H1 (cell line): ENCODE data around the gene LRRC37A. TPM values are rescaled to one million over a fixed set of nuclear protein-coding genes. Genes with fewer than 3 reads are reported as not detected.
"Not testable (repeated sequence)": the region's sequence is repeated elsewhere in the genome, so short reads cannot be mapped to it uniquely, and the experiment has no call there.

ENCODE experiments used
- CTCF ChIA-PET: fragments of 300-600 bp; sonication (Branson Sonifier 250); formaldehyde crosslinking; loops from one replicate; lab custom pipeline; 2021; ENCODE audit not compliant: partially characterized antibody; lab: Charles Lee
- POLR2A ChIA-PET: fragments of 300-600 bp; sonication (Branson Sonifier 250); formaldehyde crosslinking; loops from one replicate; lab custom pipeline; 2021; ENCODE audit warnings: inconsistent platforms; ENCODE audit not compliant: partially characterized antibody; lab: Charles Lee
- DNase-seq, 2 experiments: peaks; one replicate each; pipeline versions ENCODE4 v3.0.0 to v3.0.0-alpha.2; 2010 to 2022; ENCODE audit warnings: low spot score in 2 of 2, low read depth in 1 of 2, mixed read lengths in 1 of 2
- FAIRE-seq: peaks from 2 replicates; lab custom pipeline; 2011; peaks lifted over from hg19 to GRCh38; lab: Jason Lieb, UNC
- H2AFZ ChIP-seq: 2 replicates; pipeline ENCODE4 v1.8.1; 2012; ENCODE audit warnings: low read length, inconsistent platforms
- H2AK5ac ChIP-seq: 2 replicates; pipeline ENCODE4 v1.6.1; 2013; ENCODE audit warnings: low read depth, low read length
- H2BK120ac ChIP-seq: replicated peaks from 2 replicates; pipeline ENCODE3; 2013; ENCODE audit warnings: low read depth, low read length, inconsistent platforms
- H2BK12ac ChIP-seq: 2 replicates; pipeline ENCODE4 v1.6.1; 2013; ENCODE audit warnings: low read depth, low read length
- H2BK15ac ChIP-seq: 2 replicates; pipeline ENCODE4 v1.6.1; 2013; ENCODE audit warnings: low read length
- H2BK20ac ChIP-seq: 2 replicates; pipeline ENCODE4 v1.6.1; 2013; ENCODE audit warnings: low read length
- H2BK5ac ChIP-seq: 2 replicates; pipeline ENCODE4 v1.6.1; 2013; ENCODE audit warnings: low read depth, low read length
- H3K14ac ChIP-seq: 2 replicates; pipeline ENCODE4 v1.6.1; 2013; ENCODE audit warnings: inconsistent platforms; ENCODE audit not compliant: insufficient read length
- H3K18ac ChIP-seq: 2 replicates; pipeline ENCODE4 v1.6.1; 2013; ENCODE audit warnings: low read length; ENCODE audit errors: extremely low read depth
- H3K23ac ChIP-seq: 2 replicates; pipeline ENCODE4 v1.6.1; 2013; ENCODE audit warnings: inconsistent platforms; ENCODE audit not compliant: insufficient read length
- H3K23me2 ChIP-seq: 2 replicates; pipeline ENCODE4 v1.6.1; 2013; ENCODE audit warnings: low read depth, low read length
- H3K27ac ChIP-seq: 2 replicates; pipeline ENCODE4 v1.6.1; 2011; ENCODE audit warnings: low read depth, low read length, inconsistent platforms
- H3K27me3 ChIP-seq, 4 experiments: replicated peaks in 1 of 4; 1 replicate in 1 of 4; 2 replicates in 3 of 4; pipeline versions ENCODE4 v1.6.1 to v1.8.1; 2011 to 2013; ENCODE audit warnings: low read length in 3 of 4, mild to moderate bottlenecking in 3 of 4, inconsistent platforms in 2 of 4, mixed read lengths in 2 of 4, moderate library complexity in 1 of 4; ENCODE audit not compliant: control insufficient read depth in 3 of 4, insufficient read depth in 3 of 4; ENCODE audit errors: extremely low read depth in 1 of 4
- H3K36me3 ChIP-seq, 4 experiments: 2 replicates each; pipeline versions ENCODE4 v1.6.1 to v1.8.1; 2011 to 2013; ENCODE audit warnings: mild to moderate bottlenecking in 4 of 4, low read length in 3 of 4, moderate library complexity in 2 of 4, control low read depth in 1 of 4, inconsistent platforms in 1 of 4; ENCODE audit not compliant: insufficient read depth in 4 of 4, control insufficient read depth in 2 of 4
- H3K4ac ChIP-seq: replicated peaks from 2 replicates; pipeline ENCODE3; 2013; ENCODE audit warnings: low read length, low read depth, mixed read lengths, inconsistent platforms; ENCODE audit not compliant: insufficient read length
- H3K4me1 ChIP-seq, 4 experiments: replicated peaks in 1 of 4; 1 replicate in 1 of 4; 2 replicates in 3 of 4; pipeline versions ENCODE4 v1.6.1 to v1.8.1; 2011 to 2013; ENCODE audit warnings: low read length in 3 of 4, inconsistent platforms in 2 of 4, mixed read lengths in 1 of 4; ENCODE audit not compliant: insufficient read depth in 4 of 4, control insufficient read depth in 3 of 4
- H3K4me2 ChIP-seq, 2 experiments: 2 replicates each; pipeline versions ENCODE4 v1.6.1 to v1.8.1; 2011 to 2013; ENCODE audit warnings: low read depth in 2 of 2, low read length in 2 of 2, control low read depth in 1 of 2, inconsistent platforms in 1 of 2, mild to moderate bottlenecking in 1 of 2; ENCODE audit not compliant: insufficient read depth in 1 of 2
- H3K4me3 ChIP-seq, 4 experiments: fragments of 200-600, 300-600 bp in 1 of 4; sonication (generic), shearing (Covaris generic), sonication (Bioruptor Twin) in 1 of 4; 2 replicates each; pipeline versions ENCODE4 v1.5.1 to v1.8.1; 2011 to 2016; ENCODE audit warnings: low read length in 4 of 4, low read depth in 3 of 4, control low read depth in 2 of 4, inconsistent platforms in 2 of 4, mild to moderate bottlenecking in 2 of 4, mixed read lengths in 1 of 4, moderate library complexity in 1 of 4; ENCODE audit not compliant: insufficient read depth in 2 of 4; ENCODE audit errors: extremely low read depth in 1 of 4
- H3K56ac ChIP-seq: replicated peaks from 2 replicates; pipeline ENCODE3; 2013; ENCODE audit warnings: low read depth, mild to moderate bottlenecking, mixed read lengths, low read length, inconsistent platforms; ENCODE audit not compliant: insufficient read length
- H3K79me1 ChIP-seq: 2 replicates; pipeline ENCODE4 v1.6.1; 2013; ENCODE audit warnings: low read depth, low read length, control low read depth
- H3K79me2 ChIP-seq, 2 experiments: 2 replicates each; pipeline versions ENCODE4 v1.6.1 to v1.8.1; 2012 to 2013; ENCODE audit warnings: low read length in 2 of 2, mild to moderate bottlenecking in 2 of 2, inconsistent platforms in 1 of 2; ENCODE audit not compliant: insufficient read depth in 2 of 2, control insufficient read depth in 1 of 2
- H3K9ac ChIP-seq, 4 experiments: replicated peaks in 1 of 4; 1 replicate in 1 of 4; 2 replicates in 3 of 4; pipeline versions ENCODE4 v1.6.1 to v1.8.1; 2011 to 2013; ENCODE audit warnings: low read depth in 3 of 4, low read length in 3 of 4, control low read depth in 2 of 4, mild to moderate bottlenecking in 2 of 4, moderate library complexity in 2 of 4, inconsistent platforms in 1 of 4; ENCODE audit errors: extremely low read depth in 1 of 4
- H3K9me3 ChIP-seq, 2 experiments: 2 replicates each; pipeline versions ENCODE4 v1.6.1 to v1.8.1; 2012 to 2013; ENCODE audit warnings: mild to moderate bottlenecking in 2 of 2, moderate library complexity in 2 of 2, control low read depth in 1 of 2, inconsistent platforms in 1 of 2, low read depth in 1 of 2, low read length in 1 of 2, mixed read lengths in 1 of 2; ENCODE audit not compliant: insufficient read depth in 2 of 2
- H4K20me1 ChIP-seq, 2 experiments: replicated peaks in 1 of 2; 2 replicates each; pipeline versions ENCODE3 to v1.8.1; 2011 to 2013; ENCODE audit warnings: inconsistent platforms in 2 of 2, low read length in 2 of 2, mild to moderate bottlenecking in 1 of 2; ENCODE audit not compliant: insufficient read depth in 2 of 2, control insufficient read depth in 1 of 2
- H4K5ac ChIP-seq: 2 replicates; pipeline ENCODE4 v1.6.1; 2013; ENCODE audit warnings: low read length, low read depth, mixed read lengths, inconsistent platforms; ENCODE audit not compliant: insufficient read length
- H4K8ac ChIP-seq: 2 replicates; pipeline ENCODE4 v1.8.0; 2013; ENCODE audit warnings: mild to moderate bottlenecking, moderate library complexity, low read length, inconsistent platforms; ENCODE audit not compliant: insufficient read depth; ENCODE audit errors: extremely low read depth
- H4K91ac ChIP-seq: replicated peaks from 2 replicates; pipeline ENCODE3; 2013; ENCODE audit warnings: low read length, mixed read lengths, inconsistent platforms; ENCODE audit not compliant: insufficient read length
- WGBS, 2 experiments: shearing (Covaris generic) in 1 of 2; methylation state at CpG; one replicate each; pipeline versions ENCODE4 v1.1.6 to v1.1.7; 2013 to 2015; ENCODE audit warnings: low lambda C conversion rate in 2 of 2, mixed read lengths in 2 of 2, inconsistent platforms in 1 of 2, low coverage in 1 of 2, missing lambda C conversion rate in 1 of 2; ENCODE audit not compliant: insufficient replicate concordance in 2 of 2, insufficient coverage in 1 of 2, insufficient read length in 1 of 2; ENCODE audit errors: extremely low coverage in 1 of 2, missing lambda C conversion rate in 1 of 2; 5-methylcytosine and 5-hydroxymethylcytosine counted together
- polyA plus RNA-seq, 7 experiments: library from polyadenylated mRNA; depleted of rRNA in 3 of 7; stranded (reverse) in 5 of 7; unstranded in 2 of 7; fragments of >200 nt in 5 of 7; fragments of 200-250 nt in 2 of 7; gene quantifications; 1 replicate in 5 of 7; 2 replicates in 1 of 7; 4 replicates in 1 of 7; pipeline versions ENCODE4 v1.2.1 to v1.2.3, GENCODE V29; 2011 to 2013; ENCODE audit warnings: missing spikeins in 2 of 7, mixed read lengths in 2 of 7
- total RNA-seq: library from RNA; stranded (reverse); fragmentation: NEBNext Ultra II Directional; extraction: Animal tissue kit (Norgen Biotek cat#: 25700); gene quantifications from 2 replicates; pipeline ENCODE4 v1.2.1, GENCODE V29; 2021

The LRRC37A gene
- total and polyA plus RNA-seq, 2 of the 8 experiments (the other 6 are each of a cell fraction or from before 2014, with no cell fraction given), result 1.4 to 2.9 TPM

- CTCF ChIA-PET, H4K5ac ChIP-seq, H4K20me1 ChIP-seq, H4K8ac ChIP-seq, H2BK15ac ChIP-seq, H3K4me2 ChIP-seq, H3K79me2 ChIP-seq, DNase-seq, H3K23me2 ChIP-seq, H3K18ac ChIP-seq, FAIRE-seq, H3K79me1 ChIP-seq, H2BK5ac ChIP-seq, H3K14ac ChIP-seq, H3K36me3 ChIP-seq, H3K27me3 ChIP-seq, H3K9me3 ChIP-seq, H2AK5ac ChIP-seq, H4K91ac ChIP-seq, H3K23ac ChIP-seq, H2BK120ac ChIP-seq, H3K4me1 ChIP-seq, H3K9ac ChIP-seq, POLR2A ChIA-PET, H3K56ac ChIP-seq, H3K4me3 ChIP-seq, H2AFZ ChIP-seq, H3K27ac ChIP-seq, H2BK20ac ChIP-seq, H3K4ac ChIP-seq, H2BK12ac ChIP-seq: not testable (repeated sequence)
- WGBS, 2 experiments, result no CpG with 5 or more reads among the region's 7 CpGs
Measured at GRCh38 chr17:46373418-46373817, 78.5 kb downstream of the LRRC37A start.

GRCh38 chr17:46383118-46383517 is 88.2 kb downstream of the LRRC37A start:
- FAIRE-seq, POLR2A ChIA-PET: not testable (repeated sequence)
- WGBS, 2 experiments, result 89% methylated on average over 3 of the region's 4 CpGs; no CpG with 5 or more reads in 1 of the 2 experiments

More at GRCh38 chr17:46383118-46383517, 88.2 kb downstream of the LRRC37A start:
- H2BK12ac ChIP-seq, H2AK5ac ChIP-seq, H2BK120ac ChIP-seq, H3K36me3 ChIP-seq, H3K9me3 ChIP-seq, H3K27me3 ChIP-seq, H3K56ac ChIP-seq, H3K4me2 ChIP-seq, H4K8ac ChIP-seq, H3K9ac ChIP-seq, H3K27ac ChIP-seq, DNase-seq, H3K18ac ChIP-seq, H4K5ac ChIP-seq, H3K4me1 ChIP-seq, H3K23me2 ChIP-seq, H2AFZ ChIP-seq, H4K20me1 ChIP-seq, H3K4me3 ChIP-seq, H2BK15ac ChIP-seq, H2BK5ac ChIP-seq, H2BK20ac ChIP-seq, H3K23ac ChIP-seq, H3K79me2 ChIP-seq, H3K14ac ChIP-seq, H3K79me1 ChIP-seq, H3K4ac ChIP-seq, CTCF ChIA-PET, H4K91ac ChIP-seq: not testable (repeated sequence)
